HCT116 (cell line): ENCODE results near the gene NFKBIA. TPM values are rescaled to one million over a fixed set of nuclear protein-coding genes. Genes with fewer than 3 reads are reported as not detected.

Source experiments
- ATAC-seq: fragments of 200-7000 bp; cut with Tn5 transposase; 2 replicates; pipeline ENCODE4 v1.9.1; 2020; ENCODE audit warnings: mild to moderate bottlenecking, moderate library complexity
- BruUV-seq: library from RNA; stranded (reverse); fragments of 400-500 nt; replicated peaks from 2 replicates; lab custom pipeline; 2021; lab: Mats Ljungman, UMichigan
- CTCF ChIA-PET: fragments of 300-600 bp; sonication (Branson Sonifier 250); formaldehyde crosslinking; loops from one replicate; lab custom pipeline; 2021; ENCODE audit warnings: antibody characterized with exemption; lab: Charles Lee
- POLR2A ChIA-PET: fragments of 300-600, 350-600 bp; sonication (Branson Sonifier 250); formaldehyde crosslinking; loops from one replicate; lab custom pipeline; 2021; ENCODE audit warnings: antibody characterized with exemption; lab: Charles Lee
- RAD21 ChIA-PET, 2 experiments: fragments of 300-600 bp; sonication (Branson Sonifier 250); formaldehyde crosslinking; loops; one replicate each; lab custom pipeline; 2023; ENCODE audit warnings: low total read pairs in 2 of 2; ENCODE audit not compliant: uncharacterized antibody in 2 of 2, unreplicated experiment in 2 of 2, low non-redundant PET in 1 of 2; lab: Charles Lee
- DNase-seq: peaks from one replicate; pipeline ENCODE4 v3.0.0-alpha.2; 2010; ENCODE audit warnings: low read depth, low spot score
- H2AFZ ChIP-seq: fragments of 200-600 bp; shearing (Covaris generic), sonication (generic); 2 replicates; pipeline ENCODE4 v1.6.1; 2017; ENCODE audit warnings: low read depth, mixed run types, mixed read lengths, antibody characterized with exemption, low read length; ENCODE audit not compliant: poor library complexity, severe bottlenecking
- H3K27ac ChIP-seq: 2 replicates; pipeline ENCODE4 v1.5.1; 2012; ENCODE audit warnings: low read depth, low read length
- H3K27me3 ChIP-seq: fragments of 200-600 bp; sonication (generic); 2 replicates; pipeline ENCODE4 v1.6.1; 2016; ENCODE audit warnings: mixed run types, low read length, mixed read lengths; ENCODE audit not compliant: insufficient read depth
- H3K36me3 ChIP-seq, 2 experiments: fragments of 200-500 bp in 1 of 2; fragments of 200-600 bp in 1 of 2; sonication (Bioruptor generic) in 1 of 2; sonication (generic) in 1 of 2; 2 replicates each; pipeline versions ENCODE4 v1.5.1 to v1.6.1; 2014 to 2016; ENCODE audit warnings: low read length in 2 of 2, inconsistent platforms in 1 of 2, mixed read lengths in 1 of 2, mixed run types in 1 of 2; ENCODE audit not compliant: insufficient read depth in 2 of 2, control insufficient read depth in 1 of 2
- H3K4me1 ChIP-seq, 2 experiments: fragments of 200-600 bp in 1 of 2; sonication (generic) in 1 of 2; 2 replicates each; pipeline versions ENCODE4 v1.5.1 to v1.6.1; 2012 to 2017; ENCODE audit warnings: low read length in 2 of 2, inconsistent platforms in 1 of 2, mild to moderate bottlenecking in 1 of 2, mixed read lengths in 1 of 2, mixed run types in 1 of 2, moderate library complexity in 1 of 2; ENCODE audit not compliant: insufficient read depth in 2 of 2, control insufficient read depth in 1 of 2
- H3K4me2 ChIP-seq: fragments of 200-600 bp; sonication (generic); 2 replicates; pipeline ENCODE4 v1.6.1; 2017; ENCODE audit warnings: mixed run types, low read length, mixed read lengths
- H3K4me3 ChIP-seq, 2 experiments: fragments of 200-600 bp in 1 of 2; sonication (generic) in 1 of 2; replicated peaks in 1 of 2; 2 replicates each; pipeline ENCODE4 v1.5.1; 2011 to 2016; ENCODE audit warnings: low read length in 2 of 2, control low read depth in 1 of 2, low read depth in 1 of 2, mild to moderate bottlenecking in 1 of 2, mixed read lengths in 1 of 2, mixed run types in 1 of 2
- H3K79me2 ChIP-seq: fragments of 200-600 bp; sonication (generic); 2 replicates; pipeline ENCODE4 v1.6.1; 2017; ENCODE audit warnings: mild to moderate bottlenecking, mixed run types, low read length, moderate library complexity, mixed read lengths; ENCODE audit not compliant: insufficient read depth
- H3K9ac ChIP-seq: fragments of 200-600 bp; sonication (generic); 2 replicates; pipeline ENCODE4 v1.6.1; 2016; ENCODE audit warnings: low read length, mixed read lengths
- H3K9me2 ChIP-seq: fragments of 200-600 bp; sonication (generic), shearing (Covaris generic); 2 replicates; pipeline ENCODE4 v1.6.1; 2017; ENCODE audit warnings: mixed run types, mild to moderate bottlenecking, moderate library complexity; ENCODE audit not compliant: insufficient read depth
- H3K9me3 ChIP-seq, 2 experiments: fragments of 200-500 bp in 1 of 2; fragments of 200-600 bp in 1 of 2; sonication (Bioruptor generic) in 1 of 2; sonication (generic) in 1 of 2; 2 replicates each; pipeline ENCODE4 v1.6.1; 2014 to 2017; ENCODE audit warnings: low read length in 2 of 2, mixed read lengths in 2 of 2, inconsistent platforms in 1 of 2, low read depth in 1 of 2, mild to moderate bottlenecking in 1 of 2, mixed run types in 1 of 2, moderate library complexity in 1 of 2; ENCODE audit not compliant: control insufficient read depth in 1 of 2, insufficient read depth in 1 of 2
- H4K20me1 ChIP-seq: fragments of 200-600 bp; sonication (generic), shearing (Covaris generic); 2 replicates; pipeline ENCODE4 v1.6.1; 2017; ENCODE audit warnings: mixed run types, mild to moderate bottlenecking, moderate library complexity; ENCODE audit not compliant: insufficient read depth
- EZH2phosphoT487 ChIP-seq: fragments of 200-600 bp; IDR thresholded peaks from 2 replicates; pipeline ENCODE4 v1.6.1; 2018; ENCODE audit warnings: antibody characterized with exemption, borderline replicate concordance
- TCF7L2 ChIP-seq: IDR thresholded peaks from 2 replicates; pipeline ENCODE4 v1.7.0; 2011; ENCODE audit warnings: borderline replicate concordance, inconsistent platforms; ENCODE audit not compliant: insufficient read depth, insufficient read length; ENCODE audit errors: extremely low read depth
- intact Hi-C: fragments of 100-400 bp; cut with micrococcal nuclease; formaldehyde crosslinking; loops from 2 replicates; pipeline ENCODE4 v1.10.0; 2022
- total RNA-seq: library from RNA; stranded (reverse); gene quantifications from one replicate; pipeline ENCODE4 v1.2.1, GENCODE V29; 2021; ENCODE audit not compliant: unreplicated experiment

NFKBIA gene
- total RNA-seq, 1 experiment from 2014 or later, result 42.6 TPM

- Histone ChIP-seq H3K79me2 (no peaks in the 10 kb centered on the region), H3K9me2 (no peaks in the 10 kb centered on the region), H3K4me3 (no peak overlapping the region), H3K27me3 (no peaks in the 10 kb centered on the region), H3K9ac (no peak overlapping the region), H3K27ac (no peak overlapping the region), H3K4me2 (no peak overlapping the region; the same call in 1 of the 2 replicates), H2AFZ (peak overlapping the region; percentile 82), H4K20me1 (no peaks in the 10 kb centered on the region), H3K36me3 (no peaks in the 10 kb centered on the region), H3K9me3 (no peaks in the 10 kb centered on the region), H3K4me1 (peaks cover 2 to 6% of the 10 kb centered on the region in 2 experiments; a peak in 1 of 4 replicates)
- intact Hi-C loops, result loop anchor here (1.0 to 10.0 kb wide), 5 partner anchors 183 to 1080 kb away; no protein-coding TSS in a partner anchor
- no peak for DNase-seq
- CTCF ChIA-PET, result interaction anchor here (1.8 to 3.5 kb wide), 2 partner anchors 198 to 272 kb away, joined by 4 to 11 read pairs; no protein-coding TSS in a partner anchor
- no peak for TF ChIP-seq TCF7L2
- RAD21 ChIA-PET, result no interaction called here
- POLR2A ChIA-PET, result no interaction called here
- no peak for ATAC-seq
- BruUV-seq, result no TSS peak
These were observed 7.9 kb upstream of the NFKBIA start for GRCh38 chr14:35412272-35413056.

- Histone ChIP-seq H4K20me1 (no peaks in the 10 kb centered on the region), H3K4me3 (no peak overlapping the region), H3K4me1 (peaks cover 4 to 6% of the 10 kb centered on the region in 2 experiments; a peak in 2 of 4 replicates), H3K9ac (no peak overlapping the region), H3K4me2 (no peak overlapping the region), H3K27me3 (no peaks in the 10 kb centered on the region), H2AFZ (no peak overlapping the region), H3K79me2 (no peaks in the 10 kb centered on the region), H3K9me2 (no peaks in the 10 kb centered on the region), H3K36me3 (no peaks in the 10 kb centered on the region), H3K27ac (no peak overlapping the region), H3K9me3 (no peaks in the 10 kb centered on the region)
- ATAC-seq, result no peak
- TF ChIP-seq EZH2phosphoT487, result no peak
- POLR2A ChIA-PET, result no interaction called here
- RAD21 ChIA-PET, result interaction anchor here in 1 of 2 experiments (0.7 kb wide), 1 partner anchor 242 kb away, joined by 3 read pairs; no protein-coding TSS in a partner anchor
- no peak for DNase-seq
- no TSS peak for BruUV-seq
- intact Hi-C loops, result loop anchor here (5.0 to 10.0 kb wide), 2 partner anchors 826 to 1079 kb away; no protein-coding TSS in a partner anchor
- CTCF ChIA-PET, result interaction anchor here (0.7 to 3.5 kb wide), 3 partner anchors 196 to 298 kb away, joined by 3 to 11 read pairs (median 5); no protein-coding TSS in a partner anchor
These were observed 6.3 kb upstream of the NFKBIA start for GRCh38 chr14:35410858-35411257.
